NCI-H524 treated with DMSO at 0.1 percent for 48 hours (cell line): ENCODE measurements around the gene MOB2.
"Not testable (repeated sequence)": the region's sequence is repeated elsewhere in the genome, so short reads cannot be mapped to it uniquely, and the experiment has no call there.

Experiments used
- DNase-seq: peaks from one replicate; lab custom pipeline; 2025; lab: John Stamatoyannopoulos, UW

Gene MOB2

GRCh38 chr11:1440066-1440465, 46.5 kb downstream of the MOB2 start:
- DNase-seq: no peak

DNA sequence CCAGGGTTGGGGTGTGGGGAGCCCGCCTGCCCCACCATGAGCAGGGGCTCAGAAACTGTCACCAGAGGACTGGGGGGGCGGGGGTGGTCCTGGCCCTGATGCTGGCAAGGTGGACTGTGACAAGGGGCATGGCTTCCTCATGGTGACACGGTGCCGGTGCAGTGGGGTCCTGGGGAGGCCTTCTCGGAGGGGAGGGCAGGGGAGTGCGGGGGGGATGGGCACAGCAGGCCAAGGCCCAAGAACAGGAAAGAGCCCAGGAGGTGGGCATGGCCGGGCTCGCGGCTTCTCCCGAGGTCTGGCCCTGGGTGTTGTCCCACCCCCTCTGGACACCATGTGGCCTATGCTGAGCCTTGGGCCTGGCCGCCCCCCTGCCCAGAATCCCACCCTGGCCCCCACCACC, 47.2 kb downstream of the MOB2 start:
- no peak for DNase-seq

GRCh38 chr11:1438967-1439330, 47.6 kb downstream of the MOB2 start:
- no peak for DNase-seq

- DNase-seq: no peak
Observed at GRCh38 chr11:1438261-1438966, 48.2 kb downstream of the MOB2 start.

DNA sequence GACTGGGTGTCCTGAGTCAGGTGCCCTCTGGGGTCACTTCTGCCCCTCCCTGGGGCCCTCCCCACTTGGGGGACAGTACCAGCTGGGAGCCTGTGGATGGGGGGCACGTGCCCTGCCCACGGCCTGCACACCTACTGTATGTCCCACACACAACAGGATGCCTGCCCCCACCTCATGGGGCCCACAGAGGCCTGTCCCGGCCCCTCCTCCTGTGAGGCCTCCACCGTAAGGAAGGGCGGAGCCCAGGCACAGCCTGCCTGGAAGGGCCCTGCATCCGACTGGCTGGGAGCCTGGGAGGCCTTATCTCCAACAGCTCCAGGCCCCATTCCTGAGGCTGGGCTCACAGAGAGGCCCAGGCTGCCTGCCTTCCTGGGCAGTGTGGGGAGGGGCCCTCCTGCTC, 49.1 kb downstream of the MOB2 start:
- DNase-seq: no peak

DNA sequence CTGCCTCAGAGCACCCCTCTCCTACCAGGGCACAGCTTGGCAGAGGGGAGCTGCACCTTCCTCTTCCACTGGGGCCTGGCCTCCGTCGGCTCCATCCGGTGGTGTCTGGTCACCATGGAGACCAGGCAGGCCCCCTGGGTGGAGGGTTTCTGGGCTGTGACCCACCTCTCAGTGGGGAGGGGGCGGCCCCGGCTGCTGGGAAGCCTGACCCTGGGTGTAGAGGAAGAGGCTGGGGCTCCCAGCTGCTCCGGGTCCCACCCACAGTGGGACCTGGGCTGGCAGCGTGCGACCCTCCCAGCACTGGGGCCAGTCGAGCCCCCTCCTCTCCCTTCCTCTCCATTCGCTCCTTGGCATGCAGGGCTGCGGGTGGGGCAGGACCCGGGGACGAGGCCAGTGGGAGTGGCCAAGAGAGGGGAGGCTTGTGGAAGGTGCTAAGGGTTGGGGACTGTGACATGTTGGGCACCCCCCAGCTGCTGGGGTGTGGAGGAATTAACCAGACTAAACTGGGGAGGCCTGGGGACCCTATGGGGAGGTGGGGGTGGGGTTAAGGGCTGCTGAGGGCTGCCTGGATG, 50.0 kb downstream of the MOB2 start:
- no peak for DNase-seq

- no peak for DNase-seq
Observed at GRCh38 chr11:1435820-1436467, 50.6 kb downstream of the MOB2 start.

DNA sequence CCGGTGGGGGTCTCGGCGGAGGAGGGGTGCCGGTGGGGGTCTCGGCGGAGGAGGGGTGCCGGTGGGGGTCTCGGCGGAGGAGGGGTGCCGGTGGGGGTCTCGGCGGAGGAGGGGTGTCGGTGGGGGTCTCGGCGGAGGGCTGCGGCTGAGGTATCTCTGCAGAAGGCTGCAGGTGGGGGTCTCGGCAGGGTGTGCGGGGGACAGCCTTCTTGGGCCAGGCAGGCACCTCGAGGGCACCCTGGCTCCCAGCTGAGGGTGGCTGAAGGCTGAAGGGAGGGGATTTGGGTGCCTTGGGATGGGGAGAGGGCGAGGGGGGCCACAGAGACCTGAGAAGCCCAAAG, 51.1 kb downstream of the MOB2 start:
- DNase-seq: not testable (repeated sequence)

GRCh38 chr11:1433977-1434640, 52.5 kb downstream of the MOB2 start:
- DNase-seq: no peak

- DNase-seq: no peak
Observed at GRCh38 chr11:1433568-1433967, 53.0 kb downstream of the MOB2 start.

- DNase-seq: no peak
Observed at GRCh38 chr11:1428762-1429316, 57.7 kb downstream of the MOB2 start.

DNA sequence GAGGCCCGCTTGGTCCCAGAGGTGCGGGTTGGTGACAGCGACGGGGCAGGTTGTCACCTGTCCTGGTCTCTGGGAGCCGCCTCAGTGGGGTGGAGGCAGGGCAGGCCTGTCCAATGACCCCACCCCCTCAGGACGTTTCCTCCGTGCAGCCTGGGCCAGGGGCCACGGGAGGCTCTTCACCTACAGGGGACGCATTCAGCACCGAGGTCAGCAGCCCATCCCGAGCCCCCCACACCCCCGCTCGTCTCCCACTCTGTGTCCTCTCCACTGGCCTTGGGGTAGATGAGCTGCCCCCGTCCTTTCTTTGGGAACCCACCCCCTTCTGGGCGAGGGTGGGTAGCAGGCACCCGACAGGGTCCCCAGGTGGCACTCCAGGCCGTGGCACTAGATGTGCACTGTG, 61.1 kb downstream of the MOB2 start:
- DNase-seq: no peak

DNA sequence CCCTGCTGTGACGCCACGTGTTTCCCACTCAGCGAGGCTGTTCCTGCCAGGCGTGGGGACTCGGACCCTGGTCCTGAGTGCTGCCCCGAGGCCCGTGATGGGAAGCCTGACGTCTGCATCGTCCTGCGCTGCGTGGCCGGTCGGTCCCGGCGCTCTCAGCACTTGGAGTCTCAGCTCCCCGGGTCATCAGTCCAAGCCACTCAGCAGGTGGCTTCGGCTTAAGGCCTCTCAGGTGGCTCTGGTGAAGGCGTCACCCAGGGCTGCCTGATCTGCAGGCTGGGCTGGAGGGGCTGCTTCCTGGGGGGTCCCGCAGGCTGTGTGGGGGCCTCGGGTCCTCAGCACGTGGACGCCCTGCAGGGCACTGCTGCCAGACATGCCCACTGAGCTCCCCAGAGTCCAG, 61.6 kb downstream of the MOB2 start:
- DNase-seq: no peak

- DNase-seq: not testable (repeated sequence)
Observed at GRCh38 chr11:1423406-1423805, 63.2 kb downstream of the MOB2 start.

DNA sequence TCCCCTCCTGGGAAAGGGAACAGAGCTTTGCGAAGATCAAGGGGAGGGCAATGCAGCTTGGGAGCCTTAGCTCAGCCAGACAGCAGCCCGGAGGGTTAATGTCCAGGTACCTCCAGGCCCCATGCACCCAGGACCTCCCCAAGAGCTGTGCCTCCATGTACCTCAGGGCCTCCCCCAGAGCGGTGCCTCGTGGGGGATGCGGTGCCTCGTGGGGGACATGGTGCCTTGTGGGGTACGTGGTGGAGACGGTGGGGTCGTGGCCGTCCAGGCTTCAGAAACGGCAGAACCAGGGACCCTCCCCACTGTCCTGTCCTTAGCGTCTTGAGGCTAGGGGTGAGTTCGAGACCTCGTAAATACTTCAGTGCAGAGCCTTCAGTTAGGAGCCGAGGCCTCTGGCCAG, 63.6 kb downstream of the MOB2 start:
- DNase-seq: no peak

DNA sequence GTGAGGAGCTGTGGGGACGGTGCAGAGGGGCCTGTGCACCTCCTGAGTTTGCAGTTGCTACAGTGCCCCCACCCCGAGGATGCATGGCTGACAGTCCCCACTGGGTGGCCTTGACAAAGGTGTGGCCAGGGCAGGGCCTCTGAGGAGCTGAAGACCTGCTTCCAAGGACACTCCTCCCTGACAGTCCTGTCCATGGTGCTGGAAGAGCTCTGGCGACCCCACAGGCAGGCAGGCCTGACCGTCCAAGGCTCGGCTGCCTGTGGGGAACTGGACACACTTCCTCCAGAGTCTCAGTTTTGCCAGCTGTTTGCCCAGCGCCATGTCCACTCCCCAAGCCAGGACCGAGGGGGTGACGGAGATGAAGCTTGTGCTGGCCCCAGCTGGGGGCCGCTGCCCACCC, 64.1 kb downstream of the MOB2 start:
- DNase-seq: no peak

DNA sequence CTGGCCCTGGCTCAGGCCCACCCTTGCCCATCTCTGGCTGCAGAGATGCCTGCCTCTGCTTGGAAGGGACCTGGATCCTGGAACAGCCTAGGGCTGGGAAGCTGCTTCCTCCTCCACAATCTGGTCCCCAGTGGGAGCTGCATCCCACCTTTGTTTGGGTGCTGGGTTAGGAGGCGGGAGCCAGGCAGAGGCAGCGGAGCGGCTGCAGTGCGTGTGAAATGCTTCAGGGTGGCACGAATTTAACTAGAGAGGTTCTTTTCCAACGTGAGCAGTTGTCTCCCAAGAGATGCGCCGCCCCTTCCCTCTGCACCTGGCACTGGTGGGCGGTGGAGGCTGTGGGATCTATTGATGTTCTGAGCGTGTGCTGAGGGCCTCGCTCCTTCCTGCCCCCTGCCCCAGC, 65.3 kb downstream of the MOB2 start:
- no peak for DNase-seq

DNA sequence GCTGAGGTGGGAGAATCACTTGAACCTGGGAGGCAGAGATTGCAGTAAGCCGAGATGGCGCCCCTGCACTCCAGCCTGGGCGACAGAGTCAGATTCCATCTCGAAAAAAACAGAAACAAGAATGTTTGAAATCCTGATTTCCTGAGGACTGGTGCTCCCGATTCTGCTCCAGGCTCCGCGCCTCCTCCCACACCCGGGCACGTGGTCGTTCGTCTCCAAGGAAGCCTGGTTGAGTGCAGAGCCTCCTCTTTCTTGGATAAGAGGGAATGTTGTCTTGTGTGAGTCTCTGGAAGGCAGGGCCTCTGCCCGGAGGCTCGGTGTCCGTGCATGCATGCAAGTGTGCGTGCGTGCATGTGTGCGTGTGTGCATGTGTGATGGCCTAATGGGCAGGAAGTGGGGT, 66.8 kb downstream of the MOB2 start:
- DNase-seq: no peak
